HG02571 (cell line): ENCODE measurements around the gene CD86.

ENCODE experiments used
- ATAC-seq: cut with Tn5 transposase; IDR thresholded peaks from one replicate; pipeline ENCODE4 v1.9.1; 2021; ENCODE audit warnings: mild to moderate bottlenecking, moderate library complexity; ENCODE audit not compliant: unreplicated experiment

The CD86 gene

GRCh38 chr3:122058294-122058693, 3.1 kb downstream of the CD86 start:
- no peak for ATAC-seq

GRCh38 chr3:122060040-122060698, 5.0 kb downstream of the CD86 start:
- ATAC-seq, result no peak

- ATAC-seq, result no peak
Measured at GRCh38 chr3:122063908-122064307, 8.7 kb downstream of the CD86 start.

GRCh38 chr3:122064326-122064725, 9.2 kb downstream of the CD86 start:
- ATAC-seq, result no peak

GRCh38 chr3:122066331-122067213, 11.4 kb downstream of the CD86 start:
- no peak for ATAC-seq

GRCh38 chr3:122067214-122067550, 12.0 kb downstream of the CD86 start:
- ATAC-seq, result peak; percentile 37

GRCh38 chr3:122067588-122068240, 12.6 kb downstream of the CD86 start:
- ATAC-seq, result no peak

- peak; percentile 43 for ATAC-seq
Measured at GRCh38 chr3:122074621-122075265, 19.6 kb downstream of the CD86 start.

GRCh38 chr3:122076491-122077292, 21.5 kb downstream of the CD86 start:
- no peak for ATAC-seq

- ATAC-seq, result no peak
Measured at GRCh38 chr3:122077293-122078234, 22.4 kb downstream of the CD86 start.

GRCh38 chr3:122078235-122078935, 23.2 kb downstream of the CD86 start:
- no peak for ATAC-seq

GRCh38 chr3:122079524-122080206, 24.5 kb downstream of the CD86 start:
- no peak for ATAC-seq

- no peak for ATAC-seq
Measured at GRCh38 chr3:122080207-122080587, 25.0 kb downstream of the CD86 start.

GRCh38 chr3:122081543-122082247, 26.5 kb downstream of the CD86 start:
- peak; percentile 26 for ATAC-seq

- ATAC-seq, result no peak
Measured at GRCh38 chr3:122082357-122082756, 27.2 kb downstream of the CD86 start.

GRCh38 chr3:122084799-122085198, 29.6 kb downstream of the CD86 start:
- no peak for ATAC-seq

GRCh38 chr3:122085673-122086072, 30.5 kb downstream of the CD86 start:
- no peak for ATAC-seq

GRCh38 chr3:122088531-122088930, 33.4 kb downstream of the CD86 start:
- ATAC-seq, result no peak
